ENCODE results near the gene CADM1. TPM values are rescaled to one million over a fixed set of nuclear protein-coding genes. Genes with fewer than 3 reads are reported as not detected.

Gene CADM1
- total RNA-seq, 6 experiments from 2014 or later = 21.1 to 56.7 (median 30.6) TPM

GRCh38 chr11:115352805-115353485, 151.3 kb downstream of the CADM1 start:
- WGBS (ENCODE audit: insufficient coverage, low coverage, low lambda C conversion rate, missing lambda C conversion rate) = 68% methylated on average over 6 of the region's 6 CpGs
- Histone ChIP-seq H3K27ac (no peak overlapping the region), H3K4me1 (no peaks in the 10 kb centered on the region), H3K4me3 (no peak overlapping the region), H3K36me3 (no peaks in the 10 kb centered on the region), H3K9me3 (no peaks in the 10 kb centered on the region), H3K27me3 (no peaks in the 10 kb centered on the region)
- no peak for ATAC-seq
- intact Hi-C loops (cut with DNase I) = no loop called here
- TF ChIP-seq, protein P1, sequence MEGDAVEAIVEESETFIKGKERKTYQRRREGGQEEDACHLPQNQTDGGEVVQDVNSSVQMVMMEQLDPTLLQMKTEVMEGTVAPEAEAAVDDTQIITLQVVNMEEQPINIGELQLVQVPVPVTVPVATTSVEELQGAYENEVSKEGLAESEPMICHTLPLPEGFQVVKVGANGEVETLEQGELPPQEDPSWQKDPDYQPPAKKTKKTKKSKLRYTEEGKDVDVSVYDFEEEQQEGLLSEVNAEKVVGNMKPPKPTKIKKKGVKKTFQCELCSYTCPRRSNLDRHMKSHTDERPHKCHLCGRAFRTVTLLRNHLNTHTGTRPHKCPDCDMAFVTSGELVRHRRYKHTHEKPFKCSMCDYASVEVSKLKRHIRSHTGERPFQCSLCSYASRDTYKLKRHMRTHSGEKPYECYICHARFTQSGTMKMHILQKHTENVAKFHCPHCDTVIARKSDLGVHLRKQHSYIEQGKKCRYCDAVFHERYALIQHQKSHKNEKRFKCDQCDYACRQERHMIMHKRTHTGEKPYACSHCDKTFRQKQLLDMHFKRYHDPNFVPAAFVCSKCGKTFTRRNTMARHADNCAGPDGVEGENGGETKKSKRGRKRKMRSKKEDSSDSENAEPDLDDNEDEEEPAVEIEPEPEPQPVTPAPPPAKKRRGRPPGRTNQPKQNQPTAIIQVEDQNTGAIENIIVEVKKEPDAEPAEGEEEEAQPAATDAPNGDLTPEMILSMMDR (IDR thresholded peaks at IDR 0.05) = no peak
- TF ChIP-seq POLR2A (IDR thresholded peaks at IDR 0.05) = no peak
- no peak for DNase-seq

GRCh38 chr11:115349335-115350017, 154.7 kb downstream of the CADM1 start:
- ATAC-seq (no peak), DNase-seq (no peak)
- TF ChIP-seq, protein P1 (IDR thresholded peaks at IDR 0.05) = no peak
- TF ChIP-seq POLR2A (IDR thresholded peaks at IDR 0.05) = no peak
- no peak overlapping the region for H3K4me3 ChIP-seq
- no peak overlapping the region for H3K27ac ChIP-seq
- no peaks in the 10 kb centered on the region for H3K36me3 ChIP-seq
- no peaks in the 10 kb centered on the region for H3K9me3 ChIP-seq
- H3K27me3 ChIP-seq = no peaks in the 10 kb centered on the region
- 77% methylated on average over 7 of the region's 7 CpGs for WGBS (ENCODE audit: insufficient coverage, low coverage, low lambda C conversion rate, missing lambda C conversion rate)
- no peaks in the 10 kb centered on the region for H3K4me1 ChIP-seq
- intact Hi-C loops (cut with DNase I) = no loop called here

DNA sequence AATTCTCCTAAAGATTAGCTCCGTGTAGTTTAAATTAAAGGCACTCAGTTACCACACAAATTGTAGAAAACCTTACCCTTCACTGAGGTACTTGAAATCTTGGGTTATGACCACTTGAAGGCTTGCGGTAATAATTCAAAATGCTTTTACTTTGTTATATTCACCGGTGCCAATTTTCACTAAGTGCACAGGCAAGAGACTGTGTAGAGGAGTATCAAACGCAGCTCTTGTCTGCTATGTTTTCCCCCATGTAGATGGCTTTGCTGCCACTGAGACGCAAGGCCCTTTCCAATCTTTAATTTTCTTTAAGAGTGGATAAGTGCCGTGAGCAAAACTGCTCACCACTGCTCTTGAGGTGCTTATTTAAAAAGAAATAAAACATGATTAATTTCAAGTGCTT, 155.8 kb downstream of the CADM1 start:
- Histone ChIP-seq H3K4me1 (no peaks in the 10 kb centered on the region), H3K4me3 (no peak overlapping the region), H3K27me3 (no peaks in the 10 kb centered on the region), H3K36me3 (no peaks in the 10 kb centered on the region), H3K27ac (no peak overlapping the region), H3K9me3 (no peaks in the 10 kb centered on the region)
- TF ChIP-seq POLR2A (IDR thresholded peaks at IDR 0.05) = no peak
- TF ChIP-seq, protein P1 (IDR thresholded peaks at IDR 0.05) = no peak
- DNase-seq (no peak), ATAC-seq (no peak)
- intact Hi-C loops (cut with DNase I) = no loop called here
- 88% methylated on average over 5 of the region's 6 CpGs for WGBS (ENCODE audit: insufficient coverage, low coverage, low lambda C conversion rate, missing lambda C conversion rate)

DNA sequence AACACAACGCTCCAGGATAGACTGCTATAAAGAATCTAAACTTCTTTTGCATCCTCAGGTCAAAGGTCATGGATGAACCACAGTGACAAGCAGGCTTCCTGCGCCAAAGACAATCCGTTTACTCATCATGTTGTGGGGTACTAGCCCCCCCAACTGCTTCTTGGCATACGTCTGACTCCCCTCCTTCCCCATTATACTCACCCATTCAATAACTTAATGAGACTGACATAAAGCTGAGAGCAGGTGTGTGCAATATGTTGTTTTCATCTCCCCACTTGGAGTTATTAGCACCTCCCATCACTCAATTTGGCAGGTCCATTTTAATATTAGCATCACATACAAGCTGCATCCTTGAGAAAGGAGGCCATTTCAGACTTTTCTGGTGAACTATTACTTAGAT, 157.1 kb downstream of the CADM1 start:
- no peaks in the 10 kb centered on the region for H3K36me3 ChIP-seq
- no peak for DNase-seq
- H3K4me1 ChIP-seq = peaks cover 0 to under 1% (median 0%) of the 10 kb centered on the region in 4 donors
- TF ChIP-seq, protein P1 (IDR thresholded peaks at IDR 0.05) = no peak
- TF ChIP-seq POLR2A (IDR thresholded peaks at IDR 0.05) = no peak
- H3K9me3 ChIP-seq = no peaks in the 10 kb centered on the region
- no peak overlapping the region for H3K4me3 ChIP-seq
- ATAC-seq = no peak
- intact Hi-C loops (cut with DNase I) = no loop called here
- H3K27ac ChIP-seq = no peak overlapping the region
- H3K27me3 ChIP-seq = no peaks in the 10 kb centered on the region
- WGBS (ENCODE audit: insufficient coverage, low coverage, low lambda C conversion rate, missing lambda C conversion rate) = 85% methylated on average over 4 of the region's 4 CpGs

Measured in right lobe of liver (tissue), 6 donors.